Measurements from ENCODE around the gene WDR48.

The WDR48 gene

GRCh38 chr3:39064646-39065045 is 12.8 kb downstream of the WDR48 start:
- DNase-seq (ENCODE audit: low read depth): no peak

- DNase-seq (ENCODE audit: low read depth): no peak
These were observed 13.4 kb downstream of the WDR48 start for GRCh38 chr3:39065197-39065596.

GRCh38 chr3:39067286-39067685 is 15.5 kb downstream of the WDR48 start:
- DNase-seq (ENCODE audit: low read depth): no peak

GRCh38 chr3:39068556-39068955 is 16.7 kb downstream of the WDR48 start:
- no peak for DNase-seq (ENCODE audit: low read depth)

- DNase-seq (ENCODE audit: low read depth): no peak
These were observed 24.1 kb downstream of the WDR48 start for GRCh38 chr3:39075910-39076309.

- no peak for DNase-seq (ENCODE audit: low read depth)
These were observed 27.7 kb downstream of the WDR48 start for GRCh38 chr3:39079530-39079929.

- no peak for DNase-seq (ENCODE audit: low read depth)
These were observed 28.2 kb downstream of the WDR48 start for GRCh38 chr3:39080026-39080425.

GRCh38 chr3:39082666-39083313 is 31.0 kb downstream of the WDR48 start:
- no peak for DNase-seq (ENCODE audit: low read depth)

GRCh38 chr3:39086144-39086543 is 34.3 kb downstream of the WDR48 start:
- DNase-seq (ENCODE audit: low read depth): no peak

GRCh38 chr3:39088456-39088855 is 36.6 kb downstream of the WDR48 start:
- no peak for DNase-seq (ENCODE audit: low read depth)

GRCh38 chr3:39088889-39089288 is 37.1 kb downstream of the WDR48 start:
- no peak for DNase-seq (ENCODE audit: low read depth)

GRCh38 chr3:39090922-39091321 is 39.1 kb downstream of the WDR48 start:
- DNase-seq (ENCODE audit: low read depth): no peak

- no peak for DNase-seq (ENCODE audit: low read depth)
These were observed 43.2 kb downstream of the WDR48 start for GRCh38 chr3:39094851-39095677.

- DNase-seq (ENCODE audit: low read depth): no peak
These were observed 44.0 kb downstream of the WDR48 start for GRCh38 chr3:39095778-39096177.

- no peak for DNase-seq (ENCODE audit: low read depth)
These were observed 45.0 kb downstream of the WDR48 start for GRCh38 chr3:39096775-39097174.

- no peak for DNase-seq (ENCODE audit: low read depth)
These were observed 46.1 kb downstream of the WDR48 start for GRCh38 chr3:39097716-39098472.

GRCh38 chr3:39098473-39099000 is 46.7 kb downstream of the WDR48 start:
- DNase-seq (ENCODE audit: low read depth): no peak

- no peak for DNase-seq (ENCODE audit: low read depth)
These were observed 47.4 kb downstream of the WDR48 start for GRCh38 chr3:39099242-39099641.

- no peak for DNase-seq (ENCODE audit: low read depth)
These were observed 48.1 kb downstream of the WDR48 start for GRCh38 chr3:39099738-39100499.

- no peak for DNase-seq (ENCODE audit: low read depth)
These were observed 48.7 kb downstream of the WDR48 start for GRCh38 chr3:39100500-39100886.

- no peak for DNase-seq (ENCODE audit: low read depth)
These were observed 49.3 kb downstream of the WDR48 start for GRCh38 chr3:39101022-39101689.
